ENCODE results near the gene KIAA1549.
A peak's percentile ranks its signal among the peaks of the same experiment; 100 is the strongest.

The KIAA1549 gene

GRCh38 chr7:138890499-138891445, 90.4 kb downstream of the KIAA1549 start:
- DNase-seq (ENCODE audit: low read depth) = peak; percentile 52
- H3K4me3 ChIP-seq (ENCODE audit: control insufficient read depth, low read depth, low read length) = no peak overlapping the region
- no peak for TF ChIP-seq CTCF (IDR thresholded peaks at IDR 0.05; ENCODE audit: control insufficient read depth, insufficient read depth, low read depth, low read length, missing control alignments)

DNA sequence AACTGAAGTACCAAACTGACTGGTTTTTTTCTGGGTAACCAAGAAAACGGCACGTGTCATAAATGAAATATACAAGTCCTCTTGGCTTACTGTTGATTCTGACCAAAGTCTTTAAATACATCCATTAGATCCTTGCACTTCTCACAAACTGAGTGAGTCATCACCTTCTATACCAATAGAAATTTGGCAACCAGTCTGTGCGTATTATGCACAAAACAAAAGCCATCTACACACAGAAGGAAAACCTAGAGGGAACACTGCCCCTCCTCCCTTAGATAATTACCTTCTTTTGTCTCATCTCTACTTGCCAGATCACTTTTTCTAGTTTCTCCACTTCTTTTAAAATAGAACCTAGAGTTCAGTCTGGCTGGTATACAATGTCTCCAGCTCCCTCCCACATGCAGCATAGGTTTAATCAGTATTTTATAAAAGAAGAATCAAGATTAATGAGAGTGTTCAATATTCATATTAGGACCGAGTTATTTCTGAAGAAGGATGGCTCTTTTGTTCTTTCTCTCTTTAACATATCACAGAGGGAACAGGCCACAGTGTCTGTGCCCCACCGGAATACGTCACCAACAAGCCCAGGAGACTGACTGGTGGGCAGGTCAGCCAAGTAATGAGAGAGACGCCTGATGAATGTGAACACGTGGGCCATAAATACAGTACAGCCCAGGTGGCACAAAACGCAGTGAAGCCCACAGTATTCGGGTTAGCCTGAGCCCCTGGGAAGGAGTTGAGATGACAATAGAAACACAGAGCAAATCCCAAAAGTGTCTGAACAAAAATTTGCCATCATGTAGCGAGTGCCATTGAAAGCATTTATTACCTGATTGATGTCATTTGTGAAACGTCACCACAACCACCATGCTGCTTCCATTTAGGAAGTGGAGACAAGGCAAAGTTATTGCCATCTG, 91.3 kb downstream of the KIAA1549 start:
- no peak for DNase-seq (ENCODE audit: low read depth)
- no peak for TF ChIP-seq CTCF (IDR thresholded peaks at IDR 0.05; ENCODE audit: control insufficient read depth, insufficient read depth, low read depth, low read length, missing control alignments)
- H3K4me3 ChIP-seq (ENCODE audit: control insufficient read depth, low read depth, low read length) = no peak overlapping the region

GRCh38 chr7:138887872-138888656, 93.1 kb downstream of the KIAA1549 start:
- no peak overlapping the region for H3K4me3 ChIP-seq (ENCODE audit: control insufficient read depth, low read depth, low read length)
- no peak for TF ChIP-seq CTCF (IDR thresholded peaks at IDR 0.05; ENCODE audit: control insufficient read depth, insufficient read depth, low read depth, low read length, missing control alignments)
- DNase-seq (ENCODE audit: low read depth) = no peak

DNA sequence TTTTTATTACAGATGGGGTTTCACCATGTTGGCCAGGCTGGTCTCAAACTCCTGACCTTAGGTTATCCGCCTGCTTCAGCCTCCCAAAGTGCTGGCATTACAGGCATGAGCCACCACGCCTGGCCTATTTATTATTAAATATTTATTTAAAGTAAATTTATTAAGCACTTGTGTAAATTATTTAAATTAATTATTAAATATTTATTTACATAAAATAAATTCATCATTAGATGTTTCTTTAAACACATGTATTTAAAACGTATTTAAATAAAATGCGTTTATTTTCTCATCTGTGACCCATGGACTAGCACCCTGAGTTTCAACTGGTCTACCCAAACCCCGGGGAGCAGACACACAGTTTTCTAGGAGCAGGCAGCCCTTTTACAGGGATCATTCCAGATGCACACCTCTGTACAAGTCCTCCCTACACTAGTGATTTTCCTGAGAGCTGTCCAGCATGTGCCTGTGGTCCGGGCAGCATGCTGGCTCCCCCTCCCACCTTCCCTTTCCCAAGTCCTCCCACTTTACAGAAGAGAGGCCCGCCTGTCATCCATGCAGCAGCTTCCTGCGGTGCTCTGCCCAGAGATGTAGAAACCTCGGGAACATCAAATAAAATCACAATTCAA, 94.0 kb downstream of the KIAA1549 start:
- DNase-seq (ENCODE audit: low read depth) = no peak
- no peak overlapping the region for H3K4me3 ChIP-seq (ENCODE audit: control insufficient read depth, low read depth, low read length)
- no peak for TF ChIP-seq CTCF (IDR thresholded peaks at IDR 0.05; ENCODE audit: control insufficient read depth, insufficient read depth, low read depth, low read length, missing control alignments)

GRCh38 chr7:138886501-138886917, 94.7 kb downstream of the KIAA1549 start:
- peak; percentile 53 for TF ChIP-seq CTCF (IDR thresholded peaks at IDR 0.05; ENCODE audit: control insufficient read depth, insufficient read depth, low read depth, low read length, missing control alignments)
- H3K4me3 ChIP-seq (ENCODE audit: control insufficient read depth, low read depth, low read length) = no peak overlapping the region
- no peak for DNase-seq (ENCODE audit: low read depth)

Data from AG09309 (cell line).